ENCODE measurements around the gene PARVA.

Gene PARVA

DNA sequence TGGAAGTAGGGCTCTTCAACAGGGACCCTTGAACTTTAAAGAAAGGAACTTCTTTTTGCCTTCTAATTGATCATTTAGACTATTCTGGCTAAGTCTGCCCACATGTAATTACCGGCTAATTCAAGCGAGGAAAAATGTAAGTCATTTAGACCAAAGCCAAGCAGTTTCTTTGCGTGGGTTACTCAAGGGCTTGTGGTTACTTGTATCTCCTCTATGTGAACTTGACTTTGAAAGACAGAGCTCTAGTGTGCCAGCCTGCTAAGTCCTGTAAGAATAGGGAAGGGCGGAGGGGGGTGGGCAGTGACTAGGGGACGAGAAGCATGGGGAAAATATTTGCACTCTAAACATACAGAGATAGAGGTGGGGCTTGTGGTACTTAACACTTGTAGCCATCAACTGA, 151.7 kb downstream of the PARVA start:
- TF ChIP-seq FOXM1 (IDR thresholded peaks at IDR 0.05; ENCODE audit: borderline replicate concordance, low read depth) (no peak), TEAD4 (IDR thresholded peaks at IDR 0.05) (no peak), YY1 (IDR thresholded peaks at IDR 0.05; ENCODE audit: low read depth) (no peak), TAF1 (IDR thresholded peaks at IDR 0.05; ENCODE audit: low read depth) (no peak), TCF12 (IDR thresholded peaks at IDR 0.05; ENCODE audit: low read depth) (no peak)
- TF ChIP-seq, protein P1, sequence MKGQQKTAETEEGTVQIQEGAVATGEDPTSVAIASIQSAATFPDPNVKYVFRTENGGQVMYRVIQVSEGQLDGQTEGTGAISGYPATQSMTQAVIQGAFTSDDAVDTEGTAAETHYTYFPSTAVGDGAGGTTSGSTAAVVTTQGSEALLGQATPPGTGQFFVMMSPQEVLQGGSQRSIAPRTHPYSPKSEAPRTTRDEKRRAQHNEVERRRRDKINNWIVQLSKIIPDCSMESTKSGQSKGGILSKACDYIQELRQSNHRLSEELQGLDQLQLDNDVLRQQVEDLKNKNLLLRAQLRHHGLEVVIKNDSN (IDR thresholded peaks at IDR 0.05), result no peak
- TF ChIP-seq, protein P2, sequence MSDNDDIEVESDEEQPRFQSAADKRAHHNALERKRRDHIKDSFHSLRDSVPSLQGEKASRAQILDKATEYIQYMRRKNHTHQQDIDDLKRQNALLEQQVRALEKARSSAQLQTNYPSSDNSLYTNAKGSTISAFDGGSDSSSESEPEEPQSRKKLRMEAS (IDR thresholded peaks at IDR 0.05), result no peak

DNA sequence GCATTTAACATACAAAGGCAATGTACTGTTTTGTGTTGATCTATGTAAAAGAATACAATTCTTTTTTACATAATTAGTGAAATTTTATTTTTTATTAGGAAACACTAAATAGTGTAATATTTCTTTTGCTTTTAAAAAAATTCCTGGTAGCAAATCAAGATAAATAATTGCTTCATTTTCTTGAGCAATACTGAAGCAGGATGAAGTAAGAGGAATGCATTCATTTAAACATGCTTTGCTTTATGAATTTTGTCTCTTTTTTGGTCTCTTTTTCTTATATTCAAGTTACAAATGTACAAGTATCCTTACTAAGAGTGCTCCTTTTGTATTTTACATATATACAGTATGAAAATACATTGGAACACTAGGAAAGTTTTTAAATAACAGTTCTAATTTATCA, 152.4 kb downstream of the PARVA start:
- no peak for TF ChIP-seq EP300 (IDR thresholded peaks at IDR 0.05; ENCODE audit: borderline replicate concordance)

DNA sequence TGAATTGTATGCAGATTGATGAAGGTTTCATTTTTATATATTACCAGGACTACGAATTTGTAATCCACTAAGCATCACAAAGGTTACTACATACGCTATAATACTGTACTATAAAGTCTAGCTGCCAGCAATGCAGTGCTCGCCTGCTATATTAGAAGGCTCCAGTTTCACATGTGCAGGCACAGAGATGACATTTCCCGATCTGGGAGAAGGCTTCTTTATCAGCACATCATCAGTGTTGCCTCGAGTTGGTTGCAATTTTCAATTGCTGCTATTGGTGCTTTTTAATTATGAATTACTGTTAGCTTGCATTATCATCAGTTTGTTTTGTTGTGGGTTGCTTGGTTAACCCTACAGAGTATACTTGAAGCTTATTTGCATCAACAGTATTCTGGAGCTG, 153.6 kb downstream of the PARVA start:
- TF ChIP-seq FOXM1 (IDR thresholded peaks at IDR 0.05; ENCODE audit: borderline replicate concordance, low read depth), result no peak
- no peak for TF ChIP-seq TAF1 (IDR thresholded peaks at IDR 0.05; ENCODE audit: low read depth)
- TF ChIP-seq, protein P2 (IDR thresholded peaks at IDR 0.05), result no peak
- TF ChIP-seq, protein P3, sequence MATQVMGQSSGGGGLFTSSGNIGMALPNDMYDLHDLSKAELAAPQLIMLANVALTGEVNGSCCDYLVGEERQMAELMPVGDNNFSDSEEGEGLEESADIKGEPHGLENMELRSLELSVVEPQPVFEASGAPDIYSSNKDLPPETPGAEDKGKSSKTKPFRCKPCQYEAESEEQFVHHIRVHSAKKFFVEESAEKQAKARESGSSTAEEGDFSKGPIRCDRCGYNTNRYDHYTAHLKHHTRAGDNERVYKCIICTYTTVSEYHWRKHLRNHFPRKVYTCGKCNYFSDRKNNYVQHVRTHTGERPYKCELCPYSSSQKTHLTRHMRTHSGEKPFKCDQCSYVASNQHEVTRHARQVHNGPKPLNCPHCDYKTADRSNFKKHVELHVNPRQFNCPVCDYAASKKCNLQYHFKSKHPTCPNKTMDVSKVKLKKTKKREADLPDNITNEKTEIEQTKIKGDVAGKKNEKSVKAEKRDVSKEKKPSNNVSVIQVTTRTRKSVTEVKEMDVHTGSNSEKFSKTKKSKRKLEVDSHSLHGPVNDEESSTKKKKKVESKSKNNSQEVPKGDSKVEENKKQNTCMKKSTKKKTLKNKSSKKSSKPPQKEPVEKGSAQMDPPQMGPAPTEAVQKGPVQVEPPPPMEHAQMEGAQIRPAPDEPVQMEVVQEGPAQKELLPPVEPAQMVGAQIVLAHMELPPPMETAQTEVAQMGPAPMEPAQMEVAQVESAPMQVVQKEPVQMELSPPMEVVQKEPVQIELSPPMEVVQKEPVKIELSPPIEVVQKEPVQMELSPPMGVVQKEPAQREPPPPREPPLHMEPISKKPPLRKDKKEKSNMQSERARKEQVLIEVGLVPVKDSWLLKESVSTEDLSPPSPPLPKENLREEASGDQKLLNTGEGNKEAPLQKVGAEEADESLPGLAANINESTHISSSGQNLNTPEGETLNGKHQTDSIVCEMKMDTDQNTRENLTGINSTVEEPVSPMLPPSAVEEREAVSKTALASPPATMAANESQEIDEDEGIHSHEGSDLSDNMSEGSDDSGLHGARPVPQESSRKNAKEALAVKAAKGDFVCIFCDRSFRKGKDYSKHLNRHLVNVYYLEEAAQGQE (IDR thresholded peaks at IDR 0.05; ENCODE audit: low read depth), result no peak
- TF ChIP-seq ZBTB7A (IDR thresholded peaks at IDR 0.05; ENCODE audit: low read depth), result no peak
- no peak for TF ChIP-seq CREB1 (IDR thresholded peaks at IDR 0.05; ENCODE audit: low read depth)
- no peak for TF ChIP-seq RAD21 (IDR thresholded peaks at IDR 0.05; ENCODE audit: low read depth)
- no peak for TF ChIP-seq TCF12 (IDR thresholded peaks at IDR 0.05; ENCODE audit: low read depth)
- no peak for TF ChIP-seq EP300 (IDR thresholded peaks at IDR 0.05; ENCODE audit: borderline replicate concordance)
- no peak for TF ChIP-seq NFIC (IDR thresholded peaks at IDR 0.05)
- TF ChIP-seq YY1 (IDR thresholded peaks at IDR 0.05; ENCODE audit: low read depth), result no peak

DNA sequence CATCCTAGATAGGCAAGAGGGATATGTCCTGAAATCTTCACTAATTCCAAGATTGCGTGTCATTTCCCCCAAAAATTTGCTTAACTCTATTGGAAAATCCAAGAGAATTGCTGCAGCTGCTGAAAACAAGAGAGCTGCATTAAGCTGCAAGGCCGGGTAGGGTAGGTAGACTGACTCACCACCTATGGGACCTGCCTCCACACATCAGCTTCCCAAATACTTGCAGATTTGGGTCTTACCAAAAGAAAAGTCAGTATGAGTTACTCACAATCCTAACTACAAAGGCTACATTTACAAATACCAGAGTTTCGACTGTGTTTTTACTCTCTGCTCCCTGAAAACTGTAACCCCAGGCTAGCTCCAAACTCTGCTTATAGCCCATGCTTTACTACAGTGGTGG, 154.3 kb downstream of the PARVA start:
- TF ChIP-seq EGR1 (IDR thresholded peaks at IDR 0.05) (no peak), NFIC (IDR thresholded peaks at IDR 0.05) (no peak), CEBPB (IDR thresholded peaks at IDR 0.05) (no peak), TCF12 (IDR thresholded peaks at IDR 0.05; ENCODE audit: low read depth) (no peak), ZBTB7A (IDR thresholded peaks at IDR 0.05; ENCODE audit: low read depth) (no peak), FOXM1 (IDR thresholded peaks at IDR 0.05; ENCODE audit: borderline replicate concordance, low read depth) (no peak), RAD21 (IDR thresholded peaks at IDR 0.05; ENCODE audit: low read depth) (no peak), EP300 (IDR thresholded peaks at IDR 0.05; ENCODE audit: borderline replicate concordance) (no peak), YY1 (IDR thresholded peaks at IDR 0.05; ENCODE audit: low read depth) (no peak), TEAD4 (IDR thresholded peaks at IDR 0.05) (no peak)
- TF ChIP-seq, protein P2 (IDR thresholded peaks at IDR 0.05), result no peak

DNA sequence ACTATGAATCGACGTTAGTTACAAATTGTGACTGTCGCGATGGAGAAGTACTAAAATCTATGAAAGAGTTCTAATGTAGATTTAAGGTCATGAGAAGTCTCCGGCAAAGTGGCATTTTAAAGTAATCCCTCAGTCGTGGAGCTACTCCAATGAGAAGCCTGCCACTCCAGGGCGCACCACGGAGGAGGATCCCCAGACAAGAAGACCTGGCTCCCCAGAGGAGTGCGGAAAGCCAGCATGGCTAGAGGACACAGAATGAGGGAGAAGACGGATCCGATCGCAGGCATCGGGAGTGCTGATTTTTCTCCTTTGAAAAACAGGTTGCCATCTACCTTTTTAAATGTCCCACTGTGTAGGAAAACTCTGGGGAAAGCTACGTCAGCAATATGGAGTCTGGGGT, 155.2 kb downstream of the PARVA start:
- no peak for TF ChIP-seq NFIC (IDR thresholded peaks at IDR 0.05)
- no peak for TF ChIP-seq EP300 (IDR thresholded peaks at IDR 0.05; ENCODE audit: borderline replicate concordance)
- TF ChIP-seq TCF12 (IDR thresholded peaks at IDR 0.05; ENCODE audit: low read depth), result no peak
- TF ChIP-seq FOXM1 (IDR thresholded peaks at IDR 0.05; ENCODE audit: borderline replicate concordance, low read depth), result no peak
- TF ChIP-seq, protein P3 (IDR thresholded peaks at IDR 0.05; ENCODE audit: low read depth), result no peak
- TF ChIP-seq, protein P2 (IDR thresholded peaks at IDR 0.05), result no peak
- TF ChIP-seq EGR1 (IDR thresholded peaks at IDR 0.05), result no peak
- TF ChIP-seq CEBPB (IDR thresholded peaks at IDR 0.05), result no peak
- TF ChIP-seq, protein P1 (IDR thresholded peaks at IDR 0.05), result no peak
- TF ChIP-seq TAF1 (IDR thresholded peaks at IDR 0.05; ENCODE audit: low read depth), result no peak
- TF ChIP-seq RAD21 (IDR thresholded peaks at IDR 0.05; ENCODE audit: low read depth), result no peak
- TF ChIP-seq ZBTB7A (IDR thresholded peaks at IDR 0.05; ENCODE audit: low read depth), result no peak
- TF ChIP-seq YY1 (IDR thresholded peaks at IDR 0.05; ENCODE audit: low read depth), result no peak
- TF ChIP-seq CREB1 (IDR thresholded peaks at IDR 0.05; ENCODE audit: low read depth), result no peak
- no peak for TF ChIP-seq TEAD4 (IDR thresholded peaks at IDR 0.05)

DNA sequence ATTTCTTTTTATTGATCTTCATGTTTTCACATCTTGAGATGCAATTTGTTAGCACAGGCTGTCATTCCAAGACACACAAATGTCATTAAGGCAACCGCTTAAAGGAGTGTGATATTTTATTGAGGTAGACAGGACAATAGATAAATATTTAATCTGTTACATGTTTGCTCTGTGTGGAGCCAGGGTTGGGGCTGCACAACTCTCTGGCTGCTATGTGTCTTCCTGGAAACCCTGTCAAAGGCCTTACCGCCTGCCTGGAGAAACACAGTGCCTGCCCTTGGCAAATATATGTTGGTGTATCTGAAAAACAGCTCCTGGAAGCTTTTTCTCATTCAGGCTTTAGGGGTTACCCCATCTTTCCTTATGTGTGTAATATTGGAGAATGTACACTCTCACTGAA, 157.2 kb downstream of the PARVA start:
- TF ChIP-seq ZBTB7A (IDR thresholded peaks at IDR 0.05; ENCODE audit: low read depth), result no peak
- TF ChIP-seq TCF12 (IDR thresholded peaks at IDR 0.05; ENCODE audit: low read depth), result no peak
- no peak for TF ChIP-seq EGR1 (IDR thresholded peaks at IDR 0.05)
- TF ChIP-seq NFIC (IDR thresholded peaks at IDR 0.05), result no peak
- TF ChIP-seq RAD21 (IDR thresholded peaks at IDR 0.05; ENCODE audit: low read depth), result no peak
- no peak for TF ChIP-seq TAF1 (IDR thresholded peaks at IDR 0.05; ENCODE audit: low read depth)
- no peak for TF ChIP-seq TEAD4 (IDR thresholded peaks at IDR 0.05)
- no peak for TF ChIP-seq CREB1 (IDR thresholded peaks at IDR 0.05; ENCODE audit: low read depth)
- no peak for TF ChIP-seq EP300 (IDR thresholded peaks at IDR 0.05; ENCODE audit: borderline replicate concordance)
- TF ChIP-seq, protein P1 (IDR thresholded peaks at IDR 0.05), result no peak
- no peak for TF ChIP-seq CEBPB (IDR thresholded peaks at IDR 0.05)
- no peak for TF ChIP-seq YY1 (IDR thresholded peaks at IDR 0.05; ENCODE audit: low read depth)
- TF ChIP-seq, protein P3 (IDR thresholded peaks at IDR 0.05; ENCODE audit: low read depth), result no peak
- TF ChIP-seq, protein P2 (IDR thresholded peaks at IDR 0.05), result no peak

Data from Ishikawa (cell line).